ENCODE data around the gene PRPH. TPM values are rescaled to one million over a fixed set of nuclear protein-coding genes. Genes with fewer than 3 reads are reported as not detected.
"Not testable (repeated sequence)": the region's sequence is repeated elsewhere in the genome, so short reads cannot be mapped to it uniquely, and the experiment has no call there.

Gene PRPH
- total and polyA plus RNA-seq, 2 donors (not counting 1 experiment from before 2014, with no cell fraction given): not detected

GRCh38 chr12:49277466-49277865 is 17.5 kb upstream of the PRPH start:
- Histone ChIP-seq H3K9ac (ENCODE audit: low read length) (no peak overlapping the region), H3K27ac (ENCODE audit: low read length in 2 of 2) (no peak overlapping the region), H2AFZ (ENCODE audit: insufficient read depth, low read depth, low read length, poor library complexity, severe bottlenecking) (no peak overlapping the region), H3K27me3 (replicated peaks in 1 of 4; ENCODE audit: control extremely low read depth in 1 of 4, control insufficient read depth in 3 of 4, insufficient read depth in 4 of 4, low read length in 3 of 4) (peaks cover 0 to 4% (median 0%) of the 10 kb centered on the region in 4 experiments), H3K9me3 (ENCODE audit: control extremely low read depth in 1 of 3, control insufficient read depth in 2 of 3, insufficient read depth in 1 of 3, low read length in 2 of 3) (no peaks in the 10 kb centered on the region), H3K4me3 (ENCODE audit: control extremely low read depth in 1 of 5, extremely low read depth in 1 of 5, insufficient read depth in 1 of 5, low read depth in 2 of 5, low read length in 4 of 5) (no peak overlapping the region), H3K4me2 (replicated peaks; ENCODE audit: low read depth, low read length, poor library complexity, severe bottlenecking) (no peak overlapping the region), H3K4me1 (ENCODE audit: control insufficient read depth in 2 of 2, insufficient read depth in 2 of 2, low read length in 2 of 2) (no peaks in the 10 kb centered on the region), H3K79me2 (ENCODE audit: control insufficient read depth, insufficient read depth, low read length) (no peaks in the 10 kb centered on the region), H4K20me1 (ENCODE audit: control insufficient read depth, insufficient read depth, low read length, poor library complexity, severe bottlenecking) (no peaks in the 10 kb centered on the region), H3K36me3 (replicated peaks in 1 of 2; ENCODE audit: control extremely low read depth in 1 of 2, control insufficient read depth in 1 of 2, extremely low read depth in 1 of 2, insufficient read depth in 2 of 2, low read length in 1 of 2) (peaks cover 3 to 14% of the 10 kb centered on the region in 2 experiments)
- intact Hi-C loops (cut with micrococcal nuclease): no loop called here
- CTCF ChIA-PET: interaction anchor here (1.2 to 1.3 kb wide), 2 partner anchors 70 to 214 kb away, joined by 3 read pairs; no protein-coding TSS in a partner anchor
- no peak for ATAC-seq (ENCODE audit: low read depth)
- WGBS (ENCODE audit: insufficient coverage): 98% methylated on average over 7 of the region's 7 CpGs
- H3K4me1 Mint-ChIP-seq: no peaks in the 10 kb centered on the region
- peaks cover 7% of the 10 kb centered on the region for H3K27me3 Mint-ChIP-seq
- TF ChIP-seq CTCF (IDR thresholded peaks at IDR 0.05): no peak
- no peak for TF ChIP-seq EZH2 (IDR thresholded peaks at IDR 0.05; ENCODE audit: borderline replicate concordance, insufficient read depth, low read depth, low read length, poor library complexity, severe bottlenecking)
- DNase-seq: no peak
- POLR2A ChIA-PET: no interaction called here
- no peaks in the 10 kb centered on the region for H3K9me3 Mint-ChIP-seq (ENCODE audit: insufficient read depth)
- no peak overlapping the region for H3K27ac Mint-ChIP-seq
- H3K4me3 Mint-ChIP-seq: no peak overlapping the region

DNA sequence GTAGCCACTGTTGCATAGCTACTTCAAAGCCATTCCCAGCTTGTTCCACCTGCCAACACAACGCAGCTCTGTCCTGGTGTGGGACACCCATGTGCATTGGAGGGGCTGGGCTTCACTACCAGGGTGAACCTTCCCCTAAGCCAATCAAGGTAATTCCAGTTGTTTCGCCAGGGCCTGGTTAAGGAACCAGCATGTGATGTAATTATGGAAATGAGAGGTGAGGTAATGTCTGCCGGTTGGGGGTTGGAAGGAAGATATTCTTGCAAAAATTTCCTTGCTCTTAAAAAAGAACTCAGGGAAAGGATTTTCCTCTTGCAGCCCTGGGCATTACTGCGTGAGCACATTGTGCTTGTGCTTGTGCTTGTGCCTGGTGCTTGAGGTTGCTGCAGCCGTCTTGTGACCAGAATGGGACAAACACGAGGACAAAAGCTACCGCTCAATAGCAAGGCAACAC is 15.2 kb upstream of the PRPH start:
- Histone ChIP-seq H3K4me3 (ENCODE audit: control extremely low read depth in 1 of 5, extremely low read depth in 1 of 5, insufficient read depth in 1 of 5, low read depth in 2 of 5, low read length in 4 of 5) (no peak overlapping the region), H2AFZ (ENCODE audit: insufficient read depth, low read depth, low read length, poor library complexity, severe bottlenecking) (no peak overlapping the region), H3K9me3 (ENCODE audit: control extremely low read depth in 1 of 3, control insufficient read depth in 2 of 3, insufficient read depth in 1 of 3, low read length in 2 of 3) (no peaks in the 10 kb centered on the region), H3K36me3 (replicated peaks in 1 of 2; ENCODE audit: control extremely low read depth in 1 of 2, control insufficient read depth in 1 of 2, extremely low read depth in 1 of 2, insufficient read depth in 2 of 2, low read length in 1 of 2) (peaks cover 0 to 2% of the 10 kb centered on the region in 2 experiments), H3K4me2 (replicated peaks; ENCODE audit: low read depth, low read length, poor library complexity, severe bottlenecking) (no peak overlapping the region), H4K20me1 (ENCODE audit: control insufficient read depth, insufficient read depth, low read length, poor library complexity, severe bottlenecking) (no peaks in the 10 kb centered on the region), H3K4me1 (ENCODE audit: control insufficient read depth in 2 of 2, insufficient read depth in 2 of 2, low read length in 2 of 2) (no peaks in the 10 kb centered on the region), H3K79me2 (ENCODE audit: control insufficient read depth, insufficient read depth, low read length) (no peaks in the 10 kb centered on the region), H3K27ac (ENCODE audit: low read length in 2 of 2) (no peak overlapping the region), H3K9ac (ENCODE audit: low read length) (no peak overlapping the region), H3K27me3 (replicated peaks in 1 of 4; ENCODE audit: control extremely low read depth in 1 of 4, control insufficient read depth in 3 of 4, insufficient read depth in 4 of 4, low read length in 3 of 4) (peaks cover 0 to 14% (median 1%) of the 10 kb centered on the region in 4 experiments)
- intact Hi-C loops (cut with micrococcal nuclease): no loop called here
- Mint-ChIP-seq H3K27ac (no peak overlapping the region), H3K4me3 (no peak overlapping the region), H3K27me3 (peaks cover 7% of the 10 kb centered on the region), H3K9me3 (ENCODE audit: insufficient read depth) (no peaks in the 10 kb centered on the region), H3K4me1 (no peaks in the 10 kb centered on the region)
- 91% methylated on average over 5 of the region's 7 CpGs for WGBS (ENCODE audit: insufficient coverage)
- TF ChIP-seq CTCF (IDR thresholded peaks at IDR 0.05) (no peak), EZH2 (IDR thresholded peaks at IDR 0.05; ENCODE audit: borderline replicate concordance, insufficient read depth, low read depth, low read length, poor library complexity, severe bottlenecking) (no peak)
- ATAC-seq (ENCODE audit: low read depth): no peak
- no peak for DNase-seq
- CTCF ChIA-PET: interaction anchor here (1.0 to 2.1 kb wide), 5 partner anchors 9 to 78 kb away, joined by 3 to 8 read pairs (median 3); no protein-coding TSS in a partner anchor
- POLR2A ChIA-PET: no interaction called here

GRCh38 chr12:49280545-49280944 is 14.4 kb upstream of the PRPH start:
- H3K4me3 ChIP-seq (ENCODE audit: control extremely low read depth in 1 of 5, extremely low read depth in 1 of 5, insufficient read depth in 1 of 5, low read depth in 2 of 5, low read length in 4 of 5); H3K36me3 ChIP-seq (replicated peaks in 1 of 2; ENCODE audit: control extremely low read depth in 1 of 2, control insufficient read depth in 1 of 2, extremely low read depth in 1 of 2, insufficient read depth in 2 of 2, low read length in 1 of 2); DNase-seq; H3K4me1 Mint-ChIP-seq; H3K4me1 ChIP-seq (ENCODE audit: control insufficient read depth in 2 of 2, insufficient read depth in 2 of 2, low read length in 2 of 2); H2AFZ ChIP-seq (ENCODE audit: insufficient read depth, low read depth, low read length, poor library complexity, severe bottlenecking); H3K4me3 Mint-ChIP-seq; H3K9me3 ChIP-seq (ENCODE audit: control extremely low read depth in 1 of 3, control insufficient read depth in 2 of 3, insufficient read depth in 1 of 3, low read length in 2 of 3); H4K20me1 ChIP-seq (ENCODE audit: control insufficient read depth, insufficient read depth, low read length, poor library complexity, severe bottlenecking); H3K9ac ChIP-seq (ENCODE audit: low read length); H3K27ac Mint-ChIP-seq; H3K27ac ChIP-seq (ENCODE audit: low read length in 2 of 2); intact Hi-C loops (cut with micrococcal nuclease); H3K9me3 Mint-ChIP-seq (ENCODE audit: insufficient read depth); H3K79me2 ChIP-seq (ENCODE audit: control insufficient read depth, insufficient read depth, low read length); ATAC-seq (ENCODE audit: low read depth); POLR2A ChIA-PET; H3K27me3 Mint-ChIP-seq; H3K4me2 ChIP-seq (replicated peaks; ENCODE audit: low read depth, low read length, poor library complexity, severe bottlenecking): not testable (repeated sequence)
- CTCF ChIA-PET: interaction anchor here (1.0 to 2.1 kb wide), 3 partner anchors 8 to 78 kb away, joined by 3 to 8 read pairs (median 3); no protein-coding TSS in a partner anchor
- peaks cover 0 to 15% (median 1%) of the 10 kb centered on the region in 4 experiments for H3K27me3 ChIP-seq (replicated peaks in 1 of 4; ENCODE audit: control extremely low read depth in 1 of 4, control insufficient read depth in 3 of 4, insufficient read depth in 4 of 4, low read length in 3 of 4)
- WGBS (ENCODE audit: insufficient coverage): 71% methylated on average over 1 of the region's 6 CpGs
